KOPT-K1 (cell line): ENCODE results near the gene CLSTN2.

Experiments used
- H3K27ac ChIP-seq: fragments of 200-600 bp; sonication (generic); 2 replicates; pipeline ENCODE4 v1.5.1; 2016; ENCODE audit warnings: antibody characterized with exemption, mild to moderate bottlenecking, low read depth, low read length; ENCODE audit not compliant: poor library complexity, severe bottlenecking
- H3K36me3 ChIP-seq: fragments of 200-600 bp; sonication (generic); 2 replicates; pipeline ENCODE4 v1.5.1; 2017; ENCODE audit warnings: antibody characterized with exemption, mild to moderate bottlenecking, low read length, moderate library complexity; ENCODE audit not compliant: insufficient read depth
- H3K9me3 ChIP-seq: fragments of 200-600 bp; sonication (generic); 2 replicates; pipeline ENCODE4 v1.5.1; 2017; ENCODE audit warnings: antibody characterized with exemption, low read length, mild to moderate bottlenecking; ENCODE audit not compliant: insufficient read depth, poor library complexity, severe bottlenecking

Gene CLSTN2

DNA sequence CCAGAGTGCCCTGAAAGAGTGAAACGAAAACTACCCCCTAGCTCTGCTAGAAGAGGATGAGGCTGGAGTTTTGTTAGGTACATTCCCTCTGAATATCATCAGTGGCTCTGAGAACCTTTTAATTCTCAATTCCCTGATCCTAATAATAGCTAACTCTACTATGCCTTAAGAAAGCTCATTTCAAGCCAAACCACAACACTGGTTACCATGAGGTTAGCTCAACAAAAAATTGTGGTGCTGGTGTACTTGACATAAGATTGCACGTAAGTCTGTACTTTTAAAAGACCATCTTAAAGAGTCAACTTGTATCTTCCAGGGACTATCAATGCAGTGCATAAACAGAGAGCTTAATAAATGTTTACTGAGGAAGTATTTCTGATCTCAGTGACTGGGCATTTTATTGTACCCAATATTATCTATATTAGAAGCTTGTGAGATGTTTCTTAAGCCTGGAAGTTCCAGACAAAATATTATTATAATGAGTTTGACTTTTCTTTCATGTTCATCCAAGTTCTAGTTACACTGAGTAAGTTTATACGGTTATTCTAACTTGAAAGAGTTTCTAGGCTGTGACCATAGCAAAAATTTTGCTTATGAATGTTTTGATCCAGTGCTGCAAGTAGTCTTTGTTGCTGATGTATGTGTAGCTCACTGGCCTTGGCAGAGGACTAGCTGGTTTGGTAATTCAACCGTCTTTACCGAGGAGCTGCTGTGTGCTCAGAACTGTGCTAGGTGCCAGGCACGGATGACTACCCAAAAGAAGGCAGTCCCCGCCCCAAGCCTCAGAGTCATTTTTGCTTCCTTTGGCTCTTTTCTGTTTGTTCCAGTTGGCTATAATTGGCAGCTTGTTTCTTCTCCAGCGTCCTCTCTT lies 408.5 kb downstream of the CLSTN2 start:
- no peak overlapping the region for H3K27ac ChIP-seq

DNA sequence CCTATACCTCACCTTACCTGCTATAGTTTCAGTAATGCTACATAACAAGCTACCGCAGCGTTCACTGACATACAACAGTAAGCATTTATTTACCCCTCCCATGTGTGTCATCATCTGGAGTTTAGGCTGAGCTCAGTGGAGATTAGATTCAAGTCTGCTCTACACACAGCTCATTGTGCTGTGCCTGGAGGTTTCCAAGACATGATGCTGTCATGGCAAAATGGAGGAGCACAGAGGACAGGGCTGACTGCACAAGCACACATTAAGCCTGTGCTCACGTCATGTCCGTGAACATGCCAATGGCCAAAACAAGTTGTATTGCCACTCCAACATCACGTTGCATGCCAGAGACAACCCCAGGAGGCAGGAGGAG lies 409.1 kb downstream of the CLSTN2 start:
- no peaks in the 10 kb centered on the region for H3K9me3 ChIP-seq
- no peak overlapping the region for H3K27ac ChIP-seq
- H3K36me3 ChIP-seq, result no peaks in the 10 kb centered on the region

More for the DNA sequence above, 408.5 kb downstream of the CLSTN2 start:
- no peaks in the 10 kb centered on the region for H3K9me3 ChIP-seq
- no peaks in the 10 kb centered on the region for H3K36me3 ChIP-seq

DNA sequence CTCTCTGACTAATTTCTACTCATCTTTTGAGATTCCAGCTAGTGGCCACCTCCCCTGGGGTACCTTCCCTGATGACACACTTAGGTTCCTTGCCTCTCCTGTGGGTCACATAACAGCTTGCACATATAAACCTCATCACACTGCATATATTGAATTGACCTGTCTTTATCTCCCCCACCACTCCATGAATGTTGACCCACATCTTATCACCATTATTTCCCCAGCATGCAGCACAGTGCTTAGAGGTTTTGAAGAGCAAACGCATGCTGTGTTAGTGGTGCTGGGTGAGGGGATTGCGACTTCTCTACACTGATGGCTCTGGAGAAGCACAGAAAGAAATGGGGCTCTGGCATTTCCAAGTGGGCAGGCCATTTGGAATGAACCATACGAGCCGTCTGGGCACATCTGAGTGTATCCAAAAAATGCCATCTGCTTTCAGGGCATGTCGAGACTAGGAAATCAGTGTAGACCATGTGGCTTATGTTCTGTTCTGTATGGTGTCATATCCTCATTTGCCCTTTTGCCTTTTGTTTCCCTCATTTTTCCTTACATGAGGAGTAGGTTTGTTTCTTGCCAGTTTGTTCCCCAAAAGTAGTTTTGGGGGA lies 409.7 kb downstream of the CLSTN2 start:
- H3K27ac ChIP-seq, result no peak overlapping the region
- H3K9me3 ChIP-seq, result no peaks in the 10 kb centered on the region
- H3K36me3 ChIP-seq, result no peaks in the 10 kb centered on the region

DNA sequence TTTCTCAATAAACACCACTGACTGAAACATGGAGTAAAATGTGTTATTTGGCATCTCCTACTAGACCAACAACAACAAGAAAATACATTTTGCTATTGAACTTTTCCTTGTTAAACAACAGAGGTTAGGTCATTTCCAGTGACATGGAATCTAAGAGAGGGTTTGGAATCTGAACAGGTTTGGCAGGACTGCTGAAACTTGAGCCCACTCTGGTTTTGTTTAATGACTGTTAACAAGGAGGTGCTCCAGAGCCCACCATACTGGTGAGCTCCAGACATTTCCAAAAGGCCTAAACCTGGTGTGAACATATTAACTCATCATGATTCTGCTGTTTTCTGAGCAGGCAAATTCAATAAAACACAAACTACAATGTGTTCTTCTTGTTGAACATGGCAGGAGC lies 412.2 kb downstream of the CLSTN2 start:
- Histone ChIP-seq H3K27ac (no peak overlapping the region), H3K9me3 (no peaks in the 10 kb centered on the region), H3K36me3 (no peaks in the 10 kb centered on the region)

DNA sequence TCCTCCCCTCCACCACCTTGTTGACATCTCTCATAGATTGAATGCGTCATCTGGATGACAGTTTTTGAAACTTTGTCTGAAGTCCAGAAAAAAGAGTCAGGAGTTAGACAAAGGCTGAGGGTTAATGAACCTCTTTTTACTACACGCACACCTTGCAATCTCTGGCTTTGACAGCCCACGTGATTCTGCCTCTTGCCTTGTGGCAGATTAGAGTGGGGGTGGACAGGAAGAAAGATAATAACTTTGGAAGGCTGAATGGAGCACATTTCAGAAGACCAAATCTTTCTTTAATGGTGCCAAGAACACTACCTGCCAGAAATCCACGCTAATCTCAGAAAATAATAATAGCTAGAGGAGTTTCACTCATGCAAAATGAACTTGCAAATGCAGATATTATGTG lies 415.0 kb downstream of the CLSTN2 start:
- no peak overlapping the region for H3K27ac ChIP-seq
- H3K9me3 ChIP-seq, result no peaks in the 10 kb centered on the region
- no peaks in the 10 kb centered on the region for H3K36me3 ChIP-seq

DNA sequence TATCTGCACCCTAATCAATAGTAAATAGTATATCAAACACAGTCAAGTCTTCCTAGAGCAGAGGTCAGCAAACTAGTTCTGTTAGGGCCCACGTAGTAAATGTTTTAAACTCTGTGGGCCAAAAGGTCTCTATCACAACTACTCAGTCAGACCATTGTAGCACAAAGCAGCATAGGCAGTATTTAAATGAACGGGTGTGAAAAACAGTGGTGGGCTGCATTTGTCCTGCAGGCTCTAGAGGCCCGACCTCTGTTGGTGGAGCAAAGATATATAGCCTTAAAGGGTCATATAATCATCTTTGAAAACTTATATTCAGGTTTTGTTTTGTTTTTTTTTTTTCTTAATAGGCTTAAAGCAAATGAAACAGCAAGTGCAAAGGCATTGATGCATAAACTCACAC lies 416.5 kb downstream of the CLSTN2 start:
- Histone ChIP-seq H3K9me3 (no peaks in the 10 kb centered on the region), H3K36me3 (no peaks in the 10 kb centered on the region), H3K27ac (no peak overlapping the region)

DNA sequence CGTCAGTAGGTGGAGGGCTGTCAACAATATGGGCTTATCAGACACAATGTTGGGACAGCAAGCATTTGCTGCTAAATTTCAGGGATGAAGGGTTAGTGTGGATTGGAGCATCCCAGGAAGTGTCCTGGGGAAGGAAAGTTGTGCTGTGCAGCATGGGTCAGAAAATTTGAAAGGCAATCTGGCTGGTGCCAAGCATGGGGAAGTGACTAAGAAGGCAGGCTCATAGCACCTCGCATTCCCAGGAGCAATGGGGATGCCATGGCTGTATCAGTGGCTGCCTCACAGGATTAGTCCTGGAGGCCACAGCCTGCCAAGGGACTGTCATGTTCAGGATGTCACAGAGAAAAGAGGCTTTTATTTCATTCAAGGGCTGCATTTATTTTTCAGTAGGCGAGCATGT lies 420.5 kb downstream of the CLSTN2 start:
- H3K36me3 ChIP-seq, result no peaks in the 10 kb centered on the region
- H3K27ac ChIP-seq, result no peak overlapping the region
- no peaks in the 10 kb centered on the region for H3K9me3 ChIP-seq

DNA sequence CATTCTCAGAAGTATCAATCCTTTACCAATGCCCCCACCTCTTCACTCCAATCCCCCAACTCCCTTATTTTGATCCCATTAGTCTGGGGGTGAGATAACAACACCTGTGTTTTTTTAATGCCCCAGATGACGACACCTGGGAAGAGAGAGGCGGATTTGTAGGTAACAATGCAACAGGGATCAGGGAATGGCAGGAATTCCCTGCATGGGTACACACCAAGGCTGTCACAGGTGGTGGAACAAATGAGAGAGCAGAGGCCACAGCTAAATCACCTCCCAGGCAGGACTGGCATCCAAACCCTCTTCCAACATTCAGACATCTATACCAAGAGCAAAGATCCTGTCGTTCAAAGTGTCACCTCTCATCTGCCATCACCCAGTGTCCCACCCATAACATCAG lies 423.7 kb downstream of the CLSTN2 start:
- Histone ChIP-seq H3K36me3 (no peaks in the 10 kb centered on the region), H3K9me3 (no peaks in the 10 kb centered on the region), H3K27ac (no peak overlapping the region)

DNA sequence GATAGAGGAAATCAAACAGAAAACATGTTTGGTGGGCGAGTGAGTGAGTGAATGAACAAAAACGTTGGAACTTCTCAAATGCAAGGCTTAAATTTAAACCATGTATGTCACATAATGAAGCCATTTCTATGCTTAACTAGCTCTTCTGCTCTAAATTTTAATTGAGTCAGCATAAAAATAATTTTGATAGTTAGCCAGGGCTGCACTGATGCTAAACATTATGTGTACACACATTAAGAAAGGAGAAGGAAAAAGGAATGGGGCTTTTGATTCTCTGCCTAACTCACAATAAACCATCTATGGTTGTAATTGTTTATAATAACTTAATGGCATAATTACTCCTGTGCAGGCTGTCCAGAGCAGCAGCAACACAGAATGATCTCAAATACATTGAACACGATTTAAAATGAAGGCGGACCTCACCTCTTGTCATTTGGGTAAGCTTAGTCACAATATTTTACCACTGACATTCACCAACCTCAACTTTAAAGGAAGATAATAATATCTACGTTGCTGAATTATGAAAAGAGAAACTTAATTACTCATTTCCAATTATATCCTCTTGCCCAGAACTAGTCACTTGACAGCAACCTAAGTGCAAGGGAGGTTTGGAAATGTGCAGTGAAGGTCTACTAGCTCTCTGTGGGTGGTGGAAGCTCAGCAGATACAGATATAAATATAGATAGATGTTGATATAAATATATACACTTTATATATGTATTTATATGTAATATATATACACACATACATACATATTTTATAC lies 424.4 kb downstream of the CLSTN2 start:
- Histone ChIP-seq H3K9me3 (no peaks in the 10 kb centered on the region), H3K27ac (no peak overlapping the region), H3K36me3 (no peaks in the 10 kb centered on the region)

DNA sequence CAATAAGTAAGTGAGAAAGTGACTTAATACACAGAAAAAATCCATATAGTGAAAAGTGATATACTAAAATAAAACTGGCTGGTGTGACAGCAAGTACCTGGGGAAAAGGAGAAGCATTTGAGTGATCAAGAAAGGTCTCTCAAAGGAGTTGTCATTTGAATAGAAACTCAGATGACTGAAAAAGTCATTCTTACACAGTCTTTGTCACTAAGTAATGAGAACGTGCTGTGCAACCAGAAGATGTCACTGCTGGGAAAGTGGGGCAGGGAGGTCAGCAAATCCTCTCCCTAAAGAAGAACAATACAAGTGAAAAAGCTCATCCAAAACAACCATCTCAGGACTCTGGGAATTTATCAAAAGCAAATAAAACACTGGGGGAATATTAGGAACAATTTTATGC lies 425.3 kb downstream of the CLSTN2 start:
- Histone ChIP-seq H3K36me3 (no peaks in the 10 kb centered on the region), H3K9me3 (no peaks in the 10 kb centered on the region), H3K27ac (no peak overlapping the region)

DNA sequence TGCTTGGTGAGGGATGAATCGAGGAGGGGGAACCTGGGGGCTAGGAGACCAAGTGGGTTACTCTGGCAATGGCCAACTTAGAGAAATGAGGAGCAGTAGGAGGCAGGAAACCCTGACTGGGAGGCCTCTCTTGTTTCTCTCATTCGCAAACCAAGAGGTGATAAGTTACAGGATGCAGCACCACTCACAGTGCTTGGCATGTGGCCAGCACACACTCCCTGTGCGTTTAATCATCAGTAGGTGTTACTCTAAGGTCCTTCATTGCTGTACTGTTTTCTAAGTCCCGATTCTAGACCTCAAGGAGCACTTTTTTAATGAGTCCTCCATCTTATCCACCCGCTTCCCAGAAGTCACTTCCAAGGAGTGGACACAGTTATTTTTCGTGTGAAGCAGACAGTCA lies 428.8 kb downstream of the CLSTN2 start:
- Histone ChIP-seq H3K36me3 (no peaks in the 10 kb centered on the region), H3K9me3 (no peaks in the 10 kb centered on the region), H3K27ac (no peak overlapping the region)

DNA sequence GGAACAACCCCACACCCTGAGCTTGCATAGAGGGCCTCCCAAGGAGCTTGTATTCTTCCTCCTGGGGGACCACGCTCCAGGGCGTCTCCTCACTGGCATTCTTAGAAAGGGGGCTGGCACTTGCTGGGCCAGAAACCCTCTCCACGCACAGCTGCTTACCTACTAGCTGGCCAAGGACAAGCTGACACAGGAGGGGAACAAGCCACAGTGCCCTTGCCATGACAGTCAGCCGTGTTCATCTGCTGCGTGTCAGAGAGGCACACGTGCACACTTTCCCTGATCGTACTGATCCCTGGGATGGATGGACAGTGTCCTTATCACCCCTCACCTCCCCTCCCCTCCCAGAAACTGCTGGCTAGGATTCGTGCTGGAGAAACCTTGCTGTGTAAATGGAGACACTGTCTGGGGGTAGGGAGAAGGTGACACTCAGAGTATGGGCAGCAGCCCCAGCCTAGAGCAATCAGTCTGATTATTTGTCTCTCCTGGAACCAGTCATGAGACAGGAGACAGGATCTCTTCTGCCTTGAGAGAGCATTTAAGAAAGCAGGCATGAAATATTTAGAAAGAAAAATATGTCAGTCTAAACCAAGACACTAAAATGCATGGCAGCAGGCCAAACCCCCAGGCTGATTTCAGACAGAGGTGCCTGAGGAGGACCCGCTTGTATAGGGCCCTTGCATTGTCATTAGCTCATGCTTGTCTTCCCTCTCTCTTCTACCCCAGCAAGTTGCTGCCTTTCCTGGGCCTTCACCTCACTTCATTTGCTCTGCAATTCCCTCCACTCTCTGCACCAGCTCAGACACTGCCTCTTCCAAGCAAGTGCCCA lies 431.1 kb downstream of the CLSTN2 start:
- H3K36me3 ChIP-seq, result no peaks in the 10 kb centered on the region
- no peaks in the 10 kb centered on the region for H3K9me3 ChIP-seq
- no peak overlapping the region for H3K27ac ChIP-seq

DNA sequence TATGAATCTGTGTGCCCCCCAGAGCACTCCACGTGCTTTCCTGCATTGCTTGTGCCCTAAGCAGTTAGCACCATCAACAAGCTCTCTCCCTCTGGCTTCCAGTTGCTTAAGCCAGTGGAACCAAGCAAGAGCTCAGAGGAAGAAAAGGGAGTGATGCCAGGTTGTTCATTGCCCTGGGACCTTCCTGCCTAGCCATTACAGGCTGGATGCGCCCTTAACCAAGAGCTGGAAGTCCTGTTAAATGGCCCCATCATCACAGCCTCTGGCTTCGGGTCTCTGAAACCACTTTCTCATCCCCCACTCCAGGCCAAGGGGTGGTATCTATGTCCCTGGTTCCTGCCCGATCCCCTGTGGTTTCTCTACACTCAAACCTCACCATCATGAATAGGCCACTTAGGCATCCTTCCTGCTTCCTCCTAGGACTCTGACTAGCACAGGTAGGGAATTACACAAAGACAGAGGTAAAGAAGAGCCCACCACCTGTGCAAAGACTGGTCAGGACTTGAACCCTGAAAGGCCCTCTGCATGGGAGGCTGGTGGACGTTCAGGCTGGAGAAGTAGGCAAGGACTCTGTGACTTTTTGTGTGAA lies 433.3 kb downstream of the CLSTN2 start:
- Histone ChIP-seq H3K36me3 (no peaks in the 10 kb centered on the region), H3K27ac (no peak overlapping the region)

DNA sequence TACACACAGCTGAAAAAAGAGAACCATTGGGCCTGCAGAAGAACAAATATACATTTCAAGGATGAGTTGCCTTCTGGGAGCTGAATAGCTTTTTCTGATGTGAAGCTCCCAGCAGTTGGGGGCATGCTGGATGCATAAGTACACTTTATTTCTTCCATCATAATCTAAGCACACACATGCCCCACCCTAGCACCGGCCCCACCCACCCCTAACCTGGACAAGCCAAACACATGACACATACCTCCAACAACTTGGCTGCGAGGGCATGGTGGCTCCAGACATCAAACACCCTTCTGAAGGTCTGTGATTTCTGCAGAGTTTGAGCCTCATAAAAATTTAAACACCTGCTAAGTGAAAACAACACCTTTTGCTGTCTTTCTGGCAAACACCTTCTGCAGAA lies 435.7 kb downstream of the CLSTN2 start:
- H3K27ac ChIP-seq, result no peak overlapping the region
- H3K36me3 ChIP-seq, result no peaks in the 10 kb centered on the region
- H3K9me3 ChIP-seq, result no peaks in the 10 kb centered on the region

More for the DNA sequence above, 433.3 kb downstream of the CLSTN2 start:
- no peaks in the 10 kb centered on the region for H3K9me3 ChIP-seq
